Stimulated activated CD8-positive, alpha-beta memory T cell treated with anti-CD3 and anti-CD28 coated beads, Interleukin-7, amount 100 ng/mL, for 4 hours (primary cell): ENCODE data around the gene HMGB1.
A peak's percentile ranks its signal among the peaks of the same experiment; 100 is the strongest.
"Not testable (repeated sequence)": the region's sequence is repeated elsewhere in the genome, so short reads cannot be mapped to it uniquely, and the experiment has no call there.

Experiments used
- DNase-seq, 2 donors: peaks; one replicate each; pipeline ENCODE4 v3.0.0-alpha.2; 2020; ENCODE audit warnings: low read depth in 2 of 2

HMGB1 gene

GRCh38 chr13:30466358-30466714, 600 bp upstream of the HMGB1 start:
- no peak for DNase-seq

GRCh38 chr13:30465343-30465592, 468 bp downstream of the HMGB1 start:
- DNase-seq, result no peak

GRCh38 chr13:30464496-30465342, 1.0 kb downstream of the HMGB1 start:
- DNase-seq, result peak; percentile 66 to 82

- peak; percentile 39 to 64 for DNase-seq
Measured at GRCh38 chr13:30463787-30464495, 1.8 kb downstream of the HMGB1 start.

- DNase-seq, result not testable (repeated sequence)
Measured at GRCh38 chr13:30461279-30462066, 4.3 kb downstream of the HMGB1 start.

- no peak for DNase-seq
Measured at GRCh38 chr13:30457306-30457891, 8.3 kb downstream of the HMGB1 start.

- DNase-seq, result no peak
Measured at GRCh38 chr13:30456290-30456689, 9.4 kb downstream of the HMGB1 start.

- no peak for DNase-seq
Measured at GRCh38 chr13:30454991-30455390, 10.7 kb downstream of the HMGB1 start.

- DNase-seq, result no peak
Measured at GRCh38 chr13:30453727-30454126, 12.0 kb downstream of the HMGB1 start.

- not testable (repeated sequence) for DNase-seq
Measured at GRCh38 chr13:30451476-30451875, 14.3 kb downstream of the HMGB1 start.

- no peak for DNase-seq
Measured at GRCh38 chr13:30450066-30450465, 15.7 kb downstream of the HMGB1 start.

GRCh38 chr13:30448441-30448840, 17.3 kb downstream of the HMGB1 start:
- DNase-seq, result no peak

- DNase-seq, result no peak
Measured at GRCh38 chr13:30446126-30446500, 19.6 kb downstream of the HMGB1 start.

- no peak for DNase-seq
Measured at GRCh38 chr13:30443957-30444404, 21.8 kb downstream of the HMGB1 start.

GRCh38 chr13:30443491-30443890, 22.2 kb downstream of the HMGB1 start:
- DNase-seq, result not testable (repeated sequence)

- no peak for DNase-seq
Measured at GRCh38 chr13:30442926-30443325, 22.8 kb downstream of the HMGB1 start.

- DNase-seq, result no peak
Measured at GRCh38 chr13:30440910-30441703, 24.6 kb downstream of the HMGB1 start.

- no peak for DNase-seq
Measured at GRCh38 chr13:30438286-30438685, 27.4 kb downstream of the HMGB1 start.

- no peak for DNase-seq
Measured at GRCh38 chr13:30437177-30437576, 28.6 kb downstream of the HMGB1 start.

- DNase-seq, result no peak
Measured at GRCh38 chr13:30435911-30436451, 29.8 kb downstream of the HMGB1 start.

GRCh38 chr13:30431269-30431940, 34.3 kb downstream of the HMGB1 start:
- DNase-seq, result no peak
